ENCODE measurements around the gene PHF19.
A peak's percentile ranks its signal among the peaks of the same experiment; 100 is the strongest.

PHF19 gene

DNA sequence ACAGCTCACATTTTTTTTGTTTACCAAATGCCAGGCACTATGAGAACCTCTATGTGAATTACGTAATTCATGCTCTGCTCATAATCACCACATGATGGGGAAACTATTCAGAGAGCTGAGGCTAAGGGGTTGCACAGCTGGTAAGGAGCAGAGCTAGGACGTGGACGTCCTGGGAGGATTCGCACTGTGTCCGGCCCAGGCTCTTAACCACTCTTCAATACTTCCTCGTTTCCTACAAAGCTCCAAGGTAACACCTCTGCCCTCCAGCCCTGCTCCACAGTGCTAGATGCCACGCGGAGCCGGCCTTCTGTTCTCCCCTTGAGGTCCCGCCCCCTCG lies 8.7 kb downstream of the PHF19 start:
- DNase-seq (ENCODE audit: low read depth) = no peak
- H3K4me3 ChIP-seq (ENCODE audit: low read depth, low read length) = no peak overlapping the region
- TF ChIP-seq MYC (IDR thresholded peaks at IDR 0.05; ENCODE audit: low read depth, low read length) (peak; percentile 64; the same call in 1 of the 2 replicates), POLR2A (IDR thresholded peaks at IDR 0.05; ENCODE audit: extremely low read depth, insufficient read length) (no peak)
- TF ChIP-seq, protein P1, sequence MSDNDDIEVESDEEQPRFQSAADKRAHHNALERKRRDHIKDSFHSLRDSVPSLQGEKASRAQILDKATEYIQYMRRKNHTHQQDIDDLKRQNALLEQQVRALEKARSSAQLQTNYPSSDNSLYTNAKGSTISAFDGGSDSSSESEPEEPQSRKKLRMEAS (IDR thresholded peaks at IDR 0.05; ENCODE audit: low read depth, low read length) = peak; percentile 47; the same call in 1 of the 2 replicates
- TF ChIP-seq, protein P2, sequence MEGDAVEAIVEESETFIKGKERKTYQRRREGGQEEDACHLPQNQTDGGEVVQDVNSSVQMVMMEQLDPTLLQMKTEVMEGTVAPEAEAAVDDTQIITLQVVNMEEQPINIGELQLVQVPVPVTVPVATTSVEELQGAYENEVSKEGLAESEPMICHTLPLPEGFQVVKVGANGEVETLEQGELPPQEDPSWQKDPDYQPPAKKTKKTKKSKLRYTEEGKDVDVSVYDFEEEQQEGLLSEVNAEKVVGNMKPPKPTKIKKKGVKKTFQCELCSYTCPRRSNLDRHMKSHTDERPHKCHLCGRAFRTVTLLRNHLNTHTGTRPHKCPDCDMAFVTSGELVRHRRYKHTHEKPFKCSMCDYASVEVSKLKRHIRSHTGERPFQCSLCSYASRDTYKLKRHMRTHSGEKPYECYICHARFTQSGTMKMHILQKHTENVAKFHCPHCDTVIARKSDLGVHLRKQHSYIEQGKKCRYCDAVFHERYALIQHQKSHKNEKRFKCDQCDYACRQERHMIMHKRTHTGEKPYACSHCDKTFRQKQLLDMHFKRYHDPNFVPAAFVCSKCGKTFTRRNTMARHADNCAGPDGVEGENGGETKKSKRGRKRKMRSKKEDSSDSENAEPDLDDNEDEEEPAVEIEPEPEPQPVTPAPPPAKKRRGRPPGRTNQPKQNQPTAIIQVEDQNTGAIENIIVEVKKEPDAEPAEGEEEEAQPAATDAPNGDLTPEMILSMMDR (IDR thresholded peaks at IDR 0.05; ENCODE audit: low read depth, low read length) = no peak

DNA sequence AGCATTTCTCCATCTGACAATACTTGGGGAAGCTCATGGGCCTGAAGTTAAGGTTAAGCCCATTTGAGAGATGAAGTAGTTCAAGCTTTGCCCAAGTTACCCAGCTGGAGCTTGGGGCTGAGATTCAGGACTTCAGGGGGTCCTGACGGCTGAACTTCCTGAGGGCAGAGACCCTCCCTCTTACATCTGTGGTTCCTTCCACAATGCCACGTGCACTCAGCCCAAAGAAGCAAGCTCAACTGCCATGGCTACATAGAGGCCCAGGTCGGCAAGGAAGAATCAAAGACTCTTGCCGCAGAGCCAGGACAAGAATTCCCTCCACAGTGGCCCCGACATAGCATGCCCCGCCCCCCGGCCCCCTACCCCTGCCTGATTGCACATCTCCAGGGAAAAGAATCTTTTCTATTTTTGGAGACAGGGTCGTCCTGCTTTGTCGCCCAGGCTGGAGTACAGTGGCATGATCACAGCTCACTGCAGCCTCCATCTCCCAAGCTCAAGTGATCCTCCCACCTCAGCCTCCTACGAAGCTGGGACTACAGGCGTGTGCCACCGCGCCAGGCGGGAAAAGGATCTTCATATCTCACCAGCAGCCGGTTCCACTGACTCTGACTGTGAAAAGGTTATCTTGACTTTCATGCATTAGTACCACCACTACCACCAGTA lies 9.2 kb downstream of the PHF19 start:
- no peak overlapping the region for H3K4me3 ChIP-seq (ENCODE audit: low read depth, low read length)
- TF ChIP-seq MYC (IDR thresholded peaks at IDR 0.05; ENCODE audit: low read depth, low read length) (no peak), POLR2A (IDR thresholded peaks at IDR 0.05; ENCODE audit: extremely low read depth, insufficient read length) (no peak)
- TF ChIP-seq, protein P2 (IDR thresholded peaks at IDR 0.05; ENCODE audit: low read depth, low read length) = no peak
- TF ChIP-seq, protein P1 (IDR thresholded peaks at IDR 0.05; ENCODE audit: low read depth, low read length) = no peak
- no peak for DNase-seq (ENCODE audit: low read depth)

DNA sequence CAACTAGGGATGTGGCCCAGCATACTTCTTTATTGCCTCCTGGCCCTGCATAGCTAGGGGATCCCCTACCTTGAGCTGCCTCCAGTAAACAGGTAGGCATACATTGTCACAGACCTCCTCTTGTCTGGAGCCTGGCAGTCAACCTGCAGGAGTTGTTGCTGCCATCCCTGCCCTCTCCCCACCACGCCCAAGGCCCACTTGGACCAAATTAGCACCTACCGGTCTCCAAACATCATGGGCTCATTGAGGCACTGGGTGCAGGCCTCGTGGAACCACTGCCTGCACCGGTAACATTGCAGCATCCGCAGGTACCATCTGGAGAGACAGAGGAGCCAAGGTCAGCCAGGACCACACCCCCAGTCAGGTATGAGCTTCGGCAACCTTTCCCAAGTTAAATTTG lies 10.3 kb downstream of the PHF19 start:
- H3K4me3 ChIP-seq (ENCODE audit: low read depth, low read length) = no peak overlapping the region
- DNase-seq (ENCODE audit: low read depth) = no peak
- TF ChIP-seq MYC (IDR thresholded peaks at IDR 0.05; ENCODE audit: low read depth, low read length) (no peak), POLR2A (IDR thresholded peaks at IDR 0.05; ENCODE audit: extremely low read depth, insufficient read length) (no peak)
- TF ChIP-seq, protein P2 (IDR thresholded peaks at IDR 0.05; ENCODE audit: low read depth, low read length) = no peak
- TF ChIP-seq, protein P1 (IDR thresholded peaks at IDR 0.05; ENCODE audit: low read depth, low read length) = no peak

DNA sequence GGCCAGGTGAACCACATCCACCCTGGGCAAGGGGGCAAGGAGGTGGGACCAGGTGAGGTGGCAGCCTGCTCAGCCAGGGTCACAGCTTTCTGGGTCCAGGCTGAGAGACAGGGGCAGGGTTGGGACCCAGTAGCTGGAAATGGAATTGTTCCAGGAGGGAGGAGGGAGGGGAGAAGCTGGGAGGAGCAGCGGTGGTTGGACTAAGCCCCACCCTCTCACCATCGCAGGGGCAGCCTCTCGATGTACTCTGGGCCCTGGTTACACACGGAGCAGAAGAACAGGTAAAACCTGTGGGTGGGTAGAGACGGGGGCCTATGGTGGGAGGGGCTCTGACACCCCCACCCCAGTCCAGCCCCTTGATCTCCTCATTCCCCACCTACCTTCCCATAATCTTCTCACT lies 11.2 kb downstream of the PHF19 start:
- TF ChIP-seq, protein P1 (IDR thresholded peaks at IDR 0.05; ENCODE audit: low read depth, low read length) = no peak
- TF ChIP-seq, protein P2 (IDR thresholded peaks at IDR 0.05; ENCODE audit: low read depth, low read length) = no peak
- TF ChIP-seq POLR2A (IDR thresholded peaks at IDR 0.05; ENCODE audit: extremely low read depth, insufficient read length) = no peak
- TF ChIP-seq MYC (IDR thresholded peaks at IDR 0.05; ENCODE audit: low read depth, low read length) = no peak
- no peak overlapping the region for H3K4me3 ChIP-seq (ENCODE audit: low read depth, low read length)
- no peak for DNase-seq (ENCODE audit: low read depth)

DNA sequence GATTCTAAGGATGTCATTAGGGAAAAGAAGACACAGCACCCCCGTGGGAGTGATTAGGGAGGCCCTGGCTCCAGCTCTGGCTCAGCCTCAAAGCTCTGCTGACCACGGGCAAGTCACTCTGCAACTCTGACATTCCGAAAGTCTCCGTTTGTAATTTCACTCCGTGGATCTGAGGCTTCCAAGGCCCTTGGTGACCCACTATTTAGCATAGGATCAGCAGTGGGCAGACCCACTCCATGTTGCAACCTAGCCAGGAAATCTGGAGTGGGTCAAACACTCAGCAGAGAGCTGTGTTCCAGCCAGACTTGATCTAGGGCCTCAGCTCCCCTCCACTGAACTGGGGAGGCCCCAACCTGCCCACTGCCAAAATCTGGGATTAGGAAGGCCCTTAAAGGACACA lies 11.8 kb downstream of the PHF19 start:
- no peak for DNase-seq (ENCODE audit: low read depth)
- H3K4me3 ChIP-seq (ENCODE audit: low read depth, low read length) = no peak overlapping the region
- no peak for TF ChIP-seq POLR2A (IDR thresholded peaks at IDR 0.05; ENCODE audit: extremely low read depth, insufficient read length)
- TF ChIP-seq, protein P1 (IDR thresholded peaks at IDR 0.05; ENCODE audit: low read depth, low read length) = no peak

DNA sequence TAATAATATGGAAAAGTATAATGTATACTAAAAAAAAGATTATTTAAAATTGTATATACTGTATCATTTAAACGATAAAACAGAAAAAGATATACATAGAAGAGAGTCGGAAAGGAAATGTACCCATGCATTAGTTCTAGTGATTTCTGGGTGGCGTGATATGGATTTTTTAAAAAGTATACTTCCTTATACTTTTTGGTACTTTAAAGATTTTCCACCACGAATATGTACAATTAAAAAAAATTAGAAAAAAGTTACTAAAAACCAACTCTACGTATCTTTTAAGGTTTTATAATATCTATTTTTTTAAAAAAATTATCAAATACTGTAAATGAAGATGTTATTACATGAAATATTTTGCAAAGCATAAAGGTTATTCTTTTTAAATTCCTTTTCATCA lies 12.3 kb downstream of the PHF19 start:
- TF ChIP-seq, protein P1 (IDR thresholded peaks at IDR 0.05; ENCODE audit: low read depth, low read length) = no peak
- TF ChIP-seq POLR2A (IDR thresholded peaks at IDR 0.05; ENCODE audit: extremely low read depth, insufficient read length) = no peak
- TF ChIP-seq, protein P2 (IDR thresholded peaks at IDR 0.05; ENCODE audit: low read depth, low read length) = no peak
- TF ChIP-seq MYC (IDR thresholded peaks at IDR 0.05; ENCODE audit: low read depth, low read length) = no peak
- no peak for DNase-seq (ENCODE audit: low read depth)
- H3K4me3 ChIP-seq (ENCODE audit: low read depth, low read length) = no peak overlapping the region
